A673 (cell line): ENCODE measurements around the gene APOBEC3B. TPM values are rescaled to one million over a fixed set of nuclear protein-coding genes. Genes with fewer than 3 reads are reported as not detected.

Experiments used
- BruUV-seq: library from RNA; stranded (reverse); fragments of 400-500 nt; replicated peaks from 2 replicates; lab custom pipeline; 2021; lab: Mats Ljungman, UMichigan
- CTCF ChIA-PET: fragments of 300-600 bp; sonication (Branson Sonifier 250); formaldehyde crosslinking; loops from one replicate; lab custom pipeline; 2022; ENCODE audit warnings: antibody characterized with exemption; lab: Charles Lee
- POLR2A ChIA-PET: fragments of 300-600 bp; sonication (Branson Sonifier 250); formaldehyde crosslinking; loops from one replicate; lab custom pipeline; 2022; ENCODE audit warnings: antibody characterized with exemption; ENCODE audit not compliant: low non-redundant PET; lab: Charles Lee
- DNase-seq: peaks from one replicate; pipeline ENCODE4 v3.0.0-alpha.2; 2015; ENCODE audit warnings: low spot score
- H3K27ac ChIP-seq: fragments of 200-600 bp; sonication (generic); 2 replicates; pipeline ENCODE4 v1.5.1; 2016; ENCODE audit warnings: mixed run types, low read depth, mild to moderate bottlenecking, mixed read lengths, antibody characterized with exemption, low read length; ENCODE audit not compliant: poor library complexity, severe bottlenecking
- H3K27me3 ChIP-seq: fragments of 200-600 bp; sonication (generic); replicated peaks from 2 replicates; pipeline ENCODE4 v1.6.1; 2017; ENCODE audit warnings: mixed run types, low read depth, mild to moderate bottlenecking, mixed read lengths, antibody characterized with exemption, low read length; ENCODE audit not compliant: insufficient read depth, poor library complexity
- H3K36me3 ChIP-seq: fragments of 200-600 bp; sonication (generic); 2 replicates; pipeline ENCODE4 v1.6.1; 2016; ENCODE audit warnings: mixed run types, mild to moderate bottlenecking, mixed read lengths, antibody characterized with exemption, low read length; ENCODE audit not compliant: insufficient read depth, poor library complexity, severe bottlenecking
- H3K4me1 ChIP-seq: fragments of 200-600 bp; sonication (generic); 2 replicates; pipeline ENCODE4 v1.6.1; 2017; ENCODE audit warnings: mixed run types, mild to moderate bottlenecking, mixed read lengths, antibody characterized with exemption, low read length; ENCODE audit not compliant: insufficient read depth, poor library complexity, severe bottlenecking
- H3K4me3 ChIP-seq: fragments of 200-600 bp; sonication (generic); 2 replicates; pipeline ENCODE4 v1.5.1; 2016; ENCODE audit warnings: low read depth, mixed run types, mild to moderate bottlenecking, mixed read lengths, low read length; ENCODE audit not compliant: poor library complexity, severe bottlenecking
- H3K9me3 ChIP-seq: fragments of 200-600 bp; sonication (generic); 2 replicates; pipeline ENCODE4 v1.6.1; 2016; ENCODE audit warnings: mixed run types, low read depth, mild to moderate bottlenecking, mixed read lengths, antibody characterized with exemption, low read length; ENCODE audit not compliant: poor library complexity, severe bottlenecking
- EZH2 ChIP-seq: fragments of 200-600 bp; sonication (generic); IDR thresholded peaks from 2 replicates; pipeline ENCODE4 v1.6.1; 2017; ENCODE audit warnings: borderline replicate concordance, low read depth, mild to moderate bottlenecking, mixed read lengths, antibody characterized with exemption, low read length; ENCODE audit not compliant: poor library complexity, severe bottlenecking
- intact Hi-C: fragments of 100-400 bp; cut with micrococcal nuclease; formaldehyde crosslinking; loops from one replicate; pipeline ENCODE4 v1.10.0; 2022; ENCODE audit not compliant: unreplicated experiment
- total RNA-seq: library from RNA; stranded (reverse); gene quantifications from 2 replicates; pipeline ENCODE4 v1.2.3, GENCODE V29; 2021
- TF ChIP-seq, protein P1 (sequence below): fragments of 300-800, 200-600 bp; sonication (generic); conservative IDR thresholded peaks from 2 replicates; pipeline ENCODE4 v1.5.1; 2017; ENCODE audit warnings: low read depth, mild to moderate bottlenecking, antibody characterized with exemption, low read length, moderate library complexity, mixed read lengths

The APOBEC3B gene
- total RNA-seq, 1 experiment from 2014 or later: 6.4 TPM

DNA sequence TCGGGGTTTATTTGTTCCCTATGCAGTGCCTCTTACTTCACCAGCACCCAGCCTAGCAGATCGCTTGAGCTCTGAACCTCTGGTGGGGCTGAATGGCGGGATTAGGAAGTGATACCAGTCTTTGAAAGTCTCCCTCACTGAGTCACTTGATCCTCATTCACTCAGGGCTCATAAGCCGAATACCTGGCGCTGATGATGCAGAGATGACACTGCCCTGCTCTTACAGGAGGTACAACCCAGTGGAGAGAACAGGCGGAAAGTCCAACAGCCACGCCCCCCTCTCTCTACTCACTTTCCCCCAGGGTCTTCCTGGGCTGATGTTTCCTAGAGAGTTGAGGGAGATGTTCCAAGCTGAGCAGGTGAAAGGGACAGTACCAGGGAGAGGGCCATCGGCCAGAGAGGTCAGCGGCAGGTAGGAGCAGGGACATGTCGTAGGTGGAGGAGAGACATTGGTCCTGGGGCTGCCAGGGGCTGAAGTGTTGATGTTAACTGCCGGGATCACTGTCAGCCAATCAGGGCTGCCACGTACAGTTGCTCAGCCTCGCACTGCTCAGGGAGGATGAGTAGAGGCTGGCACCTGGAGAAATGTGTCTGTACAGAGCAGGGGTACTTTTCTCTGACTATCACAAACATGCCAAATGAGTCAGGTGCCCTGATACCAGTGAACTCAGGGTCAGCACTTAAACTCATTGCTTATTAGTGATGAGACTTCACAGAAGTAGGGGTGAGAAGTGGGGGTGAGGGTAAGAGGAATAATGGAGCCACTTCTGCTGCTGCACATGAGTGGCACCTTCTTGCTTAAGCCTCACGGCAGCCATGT is 34.6 kb upstream of the APOBEC3B start:
- Histone ChIP-seq H3K9me3 (no peaks in the 10 kb centered on the region), H3K4me1 (peaks cover 11% of the 10 kb centered on the region), H3K27ac (no peak overlapping the region), H3K36me3 (no peaks in the 10 kb centered on the region), H3K27me3 (no peaks in the 10 kb centered on the region), H3K4me3 (no peak overlapping the region)
- POLR2A ChIA-PET: no interaction called here
- DNase-seq: no peak
- no TSS peak for BruUV-seq
- intact Hi-C loops: no loop called here
- TF ChIP-seq, protein P1, sequence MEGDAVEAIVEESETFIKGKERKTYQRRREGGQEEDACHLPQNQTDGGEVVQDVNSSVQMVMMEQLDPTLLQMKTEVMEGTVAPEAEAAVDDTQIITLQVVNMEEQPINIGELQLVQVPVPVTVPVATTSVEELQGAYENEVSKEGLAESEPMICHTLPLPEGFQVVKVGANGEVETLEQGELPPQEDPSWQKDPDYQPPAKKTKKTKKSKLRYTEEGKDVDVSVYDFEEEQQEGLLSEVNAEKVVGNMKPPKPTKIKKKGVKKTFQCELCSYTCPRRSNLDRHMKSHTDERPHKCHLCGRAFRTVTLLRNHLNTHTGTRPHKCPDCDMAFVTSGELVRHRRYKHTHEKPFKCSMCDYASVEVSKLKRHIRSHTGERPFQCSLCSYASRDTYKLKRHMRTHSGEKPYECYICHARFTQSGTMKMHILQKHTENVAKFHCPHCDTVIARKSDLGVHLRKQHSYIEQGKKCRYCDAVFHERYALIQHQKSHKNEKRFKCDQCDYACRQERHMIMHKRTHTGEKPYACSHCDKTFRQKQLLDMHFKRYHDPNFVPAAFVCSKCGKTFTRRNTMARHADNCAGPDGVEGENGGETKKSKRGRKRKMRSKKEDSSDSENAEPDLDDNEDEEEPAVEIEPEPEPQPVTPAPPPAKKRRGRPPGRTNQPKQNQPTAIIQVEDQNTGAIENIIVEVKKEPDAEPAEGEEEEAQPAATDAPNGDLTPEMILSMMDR: no peak
- TF ChIP-seq EZH2: no peak
- CTCF ChIA-PET: no interaction called here

DNA sequence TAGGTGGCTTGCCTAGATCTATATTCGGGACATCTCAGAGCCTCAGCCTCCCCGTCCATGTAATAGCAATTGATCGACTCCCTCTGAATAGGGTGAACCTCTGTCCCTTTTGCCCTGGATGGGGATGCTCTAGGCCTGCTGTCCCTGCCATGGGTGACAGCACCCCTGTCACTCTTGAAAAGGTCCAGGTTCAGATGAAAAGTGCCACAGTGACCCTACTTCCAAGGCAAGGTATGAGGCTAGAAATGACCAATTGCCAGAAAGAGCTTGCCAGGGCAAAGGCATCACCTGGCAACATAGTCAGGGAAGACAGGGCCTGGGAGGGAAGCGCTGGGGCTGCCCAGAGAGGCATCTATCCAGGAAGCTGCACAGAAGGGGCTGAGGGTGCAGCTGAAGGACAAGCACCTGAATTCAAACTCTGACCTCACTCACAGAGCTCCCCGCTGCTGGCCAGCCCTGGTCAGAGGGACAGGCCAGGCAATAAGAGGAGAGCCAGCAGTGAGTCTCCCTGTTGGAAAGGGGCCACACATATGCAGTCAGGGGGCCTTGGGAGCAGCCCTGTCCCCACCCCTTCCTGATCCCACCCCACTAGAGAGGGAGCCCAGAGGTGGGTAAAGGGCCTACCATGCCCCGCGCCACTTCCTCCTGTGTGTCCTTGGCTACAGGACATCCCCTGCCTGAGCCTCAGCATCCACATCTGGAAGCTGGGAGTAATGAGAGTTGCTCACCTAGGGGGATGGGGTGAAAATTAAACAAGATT is 33.8 kb upstream of the APOBEC3B start:
- no peaks in the 10 kb centered on the region for H3K9me3 ChIP-seq
- H3K4me3 ChIP-seq: no peak overlapping the region
- H3K27me3 ChIP-seq: no peaks in the 10 kb centered on the region
- peaks cover 11% of the 10 kb centered on the region for H3K4me1 ChIP-seq
- no peak for DNase-seq
- intact Hi-C loops: no loop called here
- H3K27ac ChIP-seq: no peak overlapping the region
- H3K36me3 ChIP-seq: no peaks in the 10 kb centered on the region
- TF ChIP-seq EZH2: no peak
- TF ChIP-seq, protein P1: no peak
- BruUV-seq: no TSS peak
- ChIA-PET POLR2A (no interaction called here), CTCF (no interaction called here)

DNA sequence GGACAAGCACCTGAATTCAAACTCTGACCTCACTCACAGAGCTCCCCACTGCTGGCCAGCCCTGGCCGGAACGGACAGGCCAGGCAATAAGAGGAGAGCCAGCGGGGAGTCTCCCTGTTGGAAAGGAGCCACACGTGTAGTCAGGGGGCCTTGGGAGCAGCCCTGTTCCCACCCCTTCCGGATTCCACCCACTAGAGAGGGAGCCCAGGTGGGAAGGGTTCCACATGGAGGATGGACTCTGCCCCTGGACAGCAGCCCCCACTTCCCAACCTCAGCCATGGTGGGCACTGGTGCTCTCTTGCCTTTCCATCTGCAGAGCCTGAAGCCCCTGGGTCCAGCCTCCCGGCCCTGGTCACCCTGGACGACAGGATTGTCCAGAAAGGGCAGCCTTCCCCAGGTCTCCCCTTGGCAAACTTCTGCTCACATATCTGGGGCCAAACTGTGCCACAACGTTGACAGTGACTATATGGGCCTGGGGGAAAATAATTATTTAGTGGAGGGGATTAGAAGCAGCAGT is 32.2 kb upstream of the APOBEC3B start:
- Histone ChIP-seq H3K4me3 (no peak overlapping the region), H3K9me3 (no peaks in the 10 kb centered on the region), H3K27ac (no peak overlapping the region), H3K27me3 (no peaks in the 10 kb centered on the region), H3K4me1 (no peaks in the 10 kb centered on the region), H3K36me3 (no peaks in the 10 kb centered on the region)
- no TSS peak for BruUV-seq
- POLR2A ChIA-PET: no interaction called here
- intact Hi-C loops: no loop called here
- CTCF ChIA-PET: no interaction called here
- TF ChIP-seq EZH2: no peak
- TF ChIP-seq, protein P1: no peak
- DNase-seq: no peak
